LNCaP clone FGC (cell line): ENCODE results near the gene SEC14L2.
"Not testable (repeated sequence)": the region's sequence is repeated elsewhere in the genome, so short reads cannot be mapped to it uniquely, and the experiment has no call there.

Experiments used
- DNase-seq: peaks from one replicate; pipeline ENCODE4 v3.0.0-alpha.2; 2011; ENCODE audit warnings: low read depth
- H3K4me3 ChIP-seq: 2 replicates; pipeline ENCODE4 v1.5.1; 2011; ENCODE audit warnings: mild to moderate bottlenecking, low read depth, low read length, control low read depth
- TF ChIP-seq, protein P1 (sequence below): IDR thresholded peaks from 2 replicates; pipeline ENCODE4 v1.5.1; 2012; ENCODE audit warnings: mild to moderate bottlenecking; ENCODE audit not compliant: control insufficient read depth, insufficient read depth; ENCODE audit errors: extremely low read depth

SEC14L2 gene

DNA sequence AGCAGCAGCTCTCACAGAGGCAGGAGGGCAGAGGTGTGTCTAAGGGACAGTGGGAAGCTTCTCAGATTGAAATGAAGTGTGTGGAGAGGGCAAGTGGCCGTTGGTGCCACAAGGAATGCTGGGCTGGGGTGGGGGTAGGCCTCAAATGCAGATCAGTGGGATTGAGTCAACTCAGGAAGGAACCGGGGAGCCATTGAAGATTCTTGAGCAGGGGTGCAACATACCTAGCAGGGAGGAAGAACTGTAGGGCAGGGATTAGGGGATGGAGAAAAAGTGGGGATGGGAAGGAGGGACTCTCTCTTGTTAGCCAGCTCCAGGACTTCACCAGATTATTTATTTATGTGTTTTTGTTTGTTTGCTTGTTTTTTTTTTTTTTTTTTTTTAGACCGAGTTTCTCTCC, 2.9 kb upstream of the SEC14L2 start:
- no peak overlapping the region for H3K4me3 ChIP-seq
- TF ChIP-seq, protein P1, sequence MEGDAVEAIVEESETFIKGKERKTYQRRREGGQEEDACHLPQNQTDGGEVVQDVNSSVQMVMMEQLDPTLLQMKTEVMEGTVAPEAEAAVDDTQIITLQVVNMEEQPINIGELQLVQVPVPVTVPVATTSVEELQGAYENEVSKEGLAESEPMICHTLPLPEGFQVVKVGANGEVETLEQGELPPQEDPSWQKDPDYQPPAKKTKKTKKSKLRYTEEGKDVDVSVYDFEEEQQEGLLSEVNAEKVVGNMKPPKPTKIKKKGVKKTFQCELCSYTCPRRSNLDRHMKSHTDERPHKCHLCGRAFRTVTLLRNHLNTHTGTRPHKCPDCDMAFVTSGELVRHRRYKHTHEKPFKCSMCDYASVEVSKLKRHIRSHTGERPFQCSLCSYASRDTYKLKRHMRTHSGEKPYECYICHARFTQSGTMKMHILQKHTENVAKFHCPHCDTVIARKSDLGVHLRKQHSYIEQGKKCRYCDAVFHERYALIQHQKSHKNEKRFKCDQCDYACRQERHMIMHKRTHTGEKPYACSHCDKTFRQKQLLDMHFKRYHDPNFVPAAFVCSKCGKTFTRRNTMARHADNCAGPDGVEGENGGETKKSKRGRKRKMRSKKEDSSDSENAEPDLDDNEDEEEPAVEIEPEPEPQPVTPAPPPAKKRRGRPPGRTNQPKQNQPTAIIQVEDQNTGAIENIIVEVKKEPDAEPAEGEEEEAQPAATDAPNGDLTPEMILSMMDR = no peak
- no peak for DNase-seq

DNA sequence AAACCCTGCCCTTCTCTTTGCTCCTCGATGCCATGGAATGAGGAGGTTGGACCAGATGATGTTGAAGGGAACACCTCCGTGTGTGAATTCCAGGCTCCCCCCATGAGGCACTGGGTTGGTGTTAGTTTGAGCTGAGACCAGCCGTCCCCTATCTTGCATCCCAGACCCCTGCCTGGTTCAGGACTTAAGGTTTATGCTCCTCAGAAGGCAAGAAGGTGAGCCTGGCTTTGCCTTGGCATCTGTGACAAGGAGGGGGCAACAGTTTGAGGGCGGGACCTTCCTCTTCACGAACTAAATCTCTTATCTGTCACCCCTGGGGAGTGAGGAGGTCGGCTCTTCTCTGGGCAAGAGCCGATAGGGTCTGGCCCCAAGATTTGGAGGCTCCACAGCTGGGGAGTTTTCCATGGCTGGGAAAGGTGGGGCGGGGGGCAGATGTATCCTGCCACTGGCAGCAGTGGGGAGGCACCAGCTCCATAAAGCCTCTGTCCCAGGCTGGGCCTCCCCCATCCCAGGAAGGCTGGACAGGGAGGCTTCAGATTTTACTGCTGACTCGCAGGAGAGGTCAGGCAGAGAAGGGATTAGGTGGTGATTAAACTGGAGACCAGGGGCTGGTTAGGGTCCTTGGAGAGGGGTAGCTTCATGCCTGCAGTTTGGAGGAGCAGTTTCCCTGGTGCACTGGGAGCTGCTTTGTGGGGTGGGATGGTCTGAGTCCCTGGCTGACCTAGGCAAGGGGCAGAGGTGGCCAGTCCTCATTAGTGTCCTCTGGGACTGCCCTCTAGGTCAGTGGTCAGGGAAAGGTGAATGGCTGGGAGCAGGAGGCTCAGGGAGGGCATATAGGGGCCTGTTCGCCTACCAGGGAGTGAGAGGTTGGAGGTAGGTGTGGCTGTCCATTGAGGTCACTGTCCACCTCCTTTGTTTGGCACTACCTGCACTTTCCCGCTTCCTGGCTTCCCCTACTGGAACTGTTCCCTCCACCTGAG, 1.1 kb downstream of the SEC14L2 start:
- DNase-seq = no peak
- TF ChIP-seq, protein P1 = no peak
- H3K4me3 ChIP-seq = peak overlapping the region; percentile 64

- H3K4me3 ChIP-seq = no peak overlapping the region
- DNase-seq = no peak
- TF ChIP-seq, protein P1 = no peak
These were observed 2.2 kb downstream of the SEC14L2 start for GRCh38 chr22:30398685-30399680.

DNA sequence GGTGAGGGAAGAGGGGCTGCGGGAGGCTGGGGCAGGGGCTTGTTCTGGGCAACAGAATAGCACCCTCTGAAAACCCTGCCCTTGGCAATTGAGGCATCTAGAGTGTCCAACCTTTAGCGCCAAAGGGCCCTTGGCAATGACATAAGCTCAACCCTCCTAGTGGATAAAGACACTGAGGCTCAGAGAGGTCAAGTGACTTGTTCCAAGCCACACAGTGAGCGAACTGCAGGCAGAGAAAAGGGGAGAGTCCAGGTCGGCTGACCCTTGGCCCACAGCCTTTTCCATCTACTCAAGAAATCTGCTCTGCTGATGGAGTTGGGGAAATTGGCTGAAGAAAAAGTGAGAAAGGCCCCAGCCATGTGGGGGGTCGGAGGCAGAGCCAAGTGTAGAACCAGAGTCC, 2.9 kb downstream of the SEC14L2 start:
- TF ChIP-seq, protein P1 = no peak
- no peak overlapping the region for H3K4me3 ChIP-seq
- no peak for DNase-seq

DNA sequence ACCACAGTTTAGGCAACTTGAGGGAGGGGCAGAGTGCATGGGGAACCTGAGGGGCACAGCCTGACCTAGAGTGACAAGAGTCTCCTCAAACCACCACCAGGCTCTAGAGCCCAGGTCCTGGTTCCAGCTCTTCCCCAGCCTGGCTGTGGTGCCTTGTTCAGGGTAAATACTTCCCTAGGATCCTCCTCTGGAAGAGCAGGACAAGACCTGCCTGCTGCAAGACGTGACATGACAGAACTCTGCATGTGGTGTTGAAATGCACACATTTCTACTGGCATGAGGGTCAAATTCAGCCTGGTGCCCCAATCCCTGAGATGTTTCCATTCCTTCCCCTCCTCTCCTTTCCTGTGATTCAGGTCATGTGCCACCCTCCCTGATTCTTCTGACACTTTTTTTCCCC, 3.3 kb downstream of the SEC14L2 start:
- TF ChIP-seq, protein P1 = no peak
- H3K4me3 ChIP-seq = no peak overlapping the region
- no peak for DNase-seq

GRCh38 chr22:30401024-30401423, 4.2 kb downstream of the SEC14L2 start:
- not testable (repeated sequence) for DNase-seq, H3K4me3 ChIP-seq
